ENCODE data around the gene RAB24. TPM values are rescaled to one million over a fixed set of nuclear protein-coding genes. Genes with fewer than 3 reads are reported as not detected.

RAB24 gene
- polyA plus RNA-seq, 2 of the 4 experiments (the other 2 are of a cell fraction), result 31.2 to 33.7 TPM

DNA sequence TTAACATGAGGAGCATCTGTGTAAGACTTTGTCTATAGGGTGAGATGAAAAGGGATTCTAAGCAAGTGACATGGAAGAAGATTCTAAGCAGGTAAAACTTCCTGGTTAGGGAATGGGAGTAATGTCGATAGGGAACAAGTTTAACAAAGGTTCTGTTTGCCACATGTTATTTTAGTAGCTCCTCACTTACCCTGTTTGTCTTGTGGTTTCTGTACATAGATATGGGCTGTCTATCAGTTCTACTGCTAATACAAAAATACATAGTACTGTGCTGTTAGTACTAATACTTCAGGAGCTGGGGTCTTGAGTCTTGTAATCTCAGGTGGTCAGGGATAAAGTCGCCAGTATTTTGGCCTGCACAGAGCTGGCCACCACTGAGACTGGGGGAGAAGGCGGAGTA lies 32.9 kb downstream of the RAB24 start:
- TF ChIP-seq PHF8 (IDR thresholded peaks at IDR 0.05; ENCODE audit: borderline replicate concordance, low read depth), result no peak
- no peak for TF ChIP-seq NFE2L2 (conservative IDR thresholded peaks at IDR 0.05; ENCODE audit: low read length)
- TF ChIP-seq RFX5 (IDR thresholded peaks at IDR 0.05), result no peak
- no peak for TF ChIP-seq ZNF302 (CRISPR knock-in tag; IDR thresholded peaks at IDR 0.05)
- no peak for TF ChIP-seq GATA3 (IDR thresholded peaks at IDR 0.05; ENCODE audit: borderline replicate concordance)
- no peak for TF ChIP-seq CEBPB (IDR thresholded peaks at IDR 0.05)
- TF ChIP-seq MYC (IDR thresholded peaks at IDR 0.05; ENCODE audit: borderline replicate concordance, low read length), result no peak
- no peak for TF ChIP-seq MAFK (IDR thresholded peaks at IDR 0.05; ENCODE audit: partially characterized antibody)
- no peak for TF ChIP-seq JUNB (IDR thresholded peaks at IDR 0.05)
- no peak for TF ChIP-seq ZFP36 (IDR thresholded peaks at IDR 0.05; ENCODE audit: borderline replicate concordance, partially characterized antibody)
- no peak for TF ChIP-seq CTCF (IDR thresholded peaks at IDR 0.05)
- TF ChIP-seq SREBF2 (IDR thresholded peaks at IDR 0.05), result no peak
- no peak for TF ChIP-seq CHD4 (IDR thresholded peaks at IDR 0.05; ENCODE audit: borderline replicate concordance)
- no peak overlapping the region for H3K4me2 ChIP-seq
- DNase-seq (ENCODE audit: low read depth in 1 of 2, low spot score in 1 of 2) (no peak), ATAC-seq (no peak), FAIRE-seq (no peak)
- ChIA-PET POLR2A (no interaction called here), CTCF (interaction anchor here (1.0 to 2.2 kb wide), 5 partner anchors 9 to 159 kb away, joined by 3 to 8 read pairs (median 5); no protein-coding TSS in a partner anchor)
- no peaks in the 10 kb centered on the region for H3K9me3 ChIP-seq
- no peak overlapping the region for H3K4me3 ChIP-seq
- H3K4me1 ChIP-seq, result no peaks in the 10 kb centered on the region
- 81% methylated on average over 3 of the region's 3 CpGs for WGBS (ENCODE audit: missing lambda C conversion rate)
- H3K27ac ChIP-seq, result no peak overlapping the region

GRCh38 chr5:177269976-177270375 lies 33.5 kb downstream of the RAB24 start:
- Histone ChIP-seq H3K4me2 (no peak overlapping the region), H3K27ac (no peak overlapping the region), H3K9me3 (no peaks in the 10 kb centered on the region), H3K4me1 (no peaks in the 10 kb centered on the region), H3K4me3 (no peak overlapping the region)
- ChIA-PET POLR2A (no interaction called here), CTCF (interaction anchor here (1.1 to 2.2 kb wide), 5 partner anchors 11 to 158 kb away, joined by 3 to 8 read pairs (median 5); no protein-coding TSS in a partner anchor)
- DNase-seq (ENCODE audit: low read depth in 1 of 2, low spot score in 1 of 2) (no peak), FAIRE-seq (no peak), ATAC-seq (no peak)
- TF ChIP-seq KDM1A (IDR thresholded peaks at IDR 0.05; ENCODE audit: low read depth) (no peak), PBX3 (IDR thresholded peaks at IDR 0.05) (no peak), HOXB13 (CRISPR knock-in tag; IDR thresholded peaks at IDR 0.05; ENCODE audit: low read depth) (no peak), CHD4 (IDR thresholded peaks at IDR 0.05; ENCODE audit: borderline replicate concordance) (no peak), TP53 (CRISPR knock-in tag; IDR thresholded peaks at IDR 0.05) (no peak), HOXA7 (CRISPR knock-in tag; IDR thresholded peaks at IDR 0.05) (no peak), RCOR1 (IDR thresholded peaks at IDR 0.05; ENCODE audit: low read depth, low read length) (no peak), FOSL2 (IDR thresholded peaks at IDR 0.05) (no peak), FOSL2 (CRISPR knock-in tag; IDR thresholded peaks at IDR 0.05) (no peak), SMC3 (IDR thresholded peaks at IDR 0.05) (no peak), NPAS2 (CRISPR knock-in tag; IDR thresholded peaks at IDR 0.05; ENCODE audit: borderline replicate concordance) (no peak)
- TF ChIP-seq, protein P1, sequence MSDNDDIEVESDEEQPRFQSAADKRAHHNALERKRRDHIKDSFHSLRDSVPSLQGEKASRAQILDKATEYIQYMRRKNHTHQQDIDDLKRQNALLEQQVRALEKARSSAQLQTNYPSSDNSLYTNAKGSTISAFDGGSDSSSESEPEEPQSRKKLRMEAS (IDR thresholded peaks at IDR 0.05), result no peak
- 96% methylated on average over 3 of the region's 3 CpGs for WGBS (ENCODE audit: missing lambda C conversion rate)
